ENCODE results near the gene UNC5CL.

UNC5CL gene

DNA sequence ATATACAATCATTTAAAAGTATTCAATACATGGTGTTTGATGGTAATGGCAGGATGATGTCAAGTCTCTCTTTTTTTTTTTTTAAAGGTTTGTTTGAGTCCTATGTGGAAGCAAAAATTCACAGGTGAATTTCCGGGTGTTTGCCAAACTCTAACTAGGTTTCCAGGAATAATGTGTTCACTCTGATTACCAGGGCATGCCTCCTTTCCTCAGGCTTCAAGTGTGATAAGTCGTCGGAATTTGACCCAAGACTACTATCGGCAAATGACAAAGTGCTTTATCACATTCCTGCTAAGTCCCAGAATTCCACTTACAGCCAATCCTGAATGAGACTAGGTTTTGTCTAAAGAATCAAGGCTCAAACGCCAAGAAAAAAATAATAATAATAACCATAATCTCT lies 25.8 kb upstream of the UNC5CL start:
- in situ Hi-C loops (cut with MboI; ENCODE audit: low sequenced_read_pairs, unreplicated experiment): no loop called here
- TF ChIP-seq, protein P1, sequence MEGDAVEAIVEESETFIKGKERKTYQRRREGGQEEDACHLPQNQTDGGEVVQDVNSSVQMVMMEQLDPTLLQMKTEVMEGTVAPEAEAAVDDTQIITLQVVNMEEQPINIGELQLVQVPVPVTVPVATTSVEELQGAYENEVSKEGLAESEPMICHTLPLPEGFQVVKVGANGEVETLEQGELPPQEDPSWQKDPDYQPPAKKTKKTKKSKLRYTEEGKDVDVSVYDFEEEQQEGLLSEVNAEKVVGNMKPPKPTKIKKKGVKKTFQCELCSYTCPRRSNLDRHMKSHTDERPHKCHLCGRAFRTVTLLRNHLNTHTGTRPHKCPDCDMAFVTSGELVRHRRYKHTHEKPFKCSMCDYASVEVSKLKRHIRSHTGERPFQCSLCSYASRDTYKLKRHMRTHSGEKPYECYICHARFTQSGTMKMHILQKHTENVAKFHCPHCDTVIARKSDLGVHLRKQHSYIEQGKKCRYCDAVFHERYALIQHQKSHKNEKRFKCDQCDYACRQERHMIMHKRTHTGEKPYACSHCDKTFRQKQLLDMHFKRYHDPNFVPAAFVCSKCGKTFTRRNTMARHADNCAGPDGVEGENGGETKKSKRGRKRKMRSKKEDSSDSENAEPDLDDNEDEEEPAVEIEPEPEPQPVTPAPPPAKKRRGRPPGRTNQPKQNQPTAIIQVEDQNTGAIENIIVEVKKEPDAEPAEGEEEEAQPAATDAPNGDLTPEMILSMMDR (IDR thresholded peaks at IDR 0.05; ENCODE audit: borderline replicate concordance, control extremely low read depth, extremely low read depth, insufficient read depth, missing control alignments): no peak
- no peak for DNase-seq (ENCODE audit: low spot score)

DNA sequence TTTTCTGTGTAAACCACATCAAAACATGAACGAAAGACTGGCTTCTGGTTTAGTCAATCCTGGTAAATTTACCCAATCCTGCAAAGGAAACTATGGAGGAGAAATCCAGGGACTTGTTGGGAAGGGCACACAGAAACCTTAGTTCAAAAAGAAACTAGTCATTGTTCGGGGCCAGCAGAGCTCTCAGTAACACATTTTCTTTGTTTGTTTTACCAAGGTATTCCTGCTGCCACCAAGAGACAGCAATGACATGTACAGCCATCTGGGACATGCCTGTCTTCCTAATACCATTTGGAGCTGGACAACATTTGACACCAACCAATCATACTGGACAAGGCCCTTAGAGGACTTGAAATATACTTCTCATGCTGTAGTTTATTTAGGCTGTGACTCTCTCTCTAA lies 24.9 kb upstream of the UNC5CL start:
- no peak for DNase-seq (ENCODE audit: low spot score)
- TF ChIP-seq, protein P1 (IDR thresholded peaks at IDR 0.05; ENCODE audit: borderline replicate concordance, control extremely low read depth, extremely low read depth, insufficient read depth, missing control alignments): no peak
- in situ Hi-C loops (cut with MboI; ENCODE audit: low sequenced_read_pairs, unreplicated experiment): no loop called here

DNA sequence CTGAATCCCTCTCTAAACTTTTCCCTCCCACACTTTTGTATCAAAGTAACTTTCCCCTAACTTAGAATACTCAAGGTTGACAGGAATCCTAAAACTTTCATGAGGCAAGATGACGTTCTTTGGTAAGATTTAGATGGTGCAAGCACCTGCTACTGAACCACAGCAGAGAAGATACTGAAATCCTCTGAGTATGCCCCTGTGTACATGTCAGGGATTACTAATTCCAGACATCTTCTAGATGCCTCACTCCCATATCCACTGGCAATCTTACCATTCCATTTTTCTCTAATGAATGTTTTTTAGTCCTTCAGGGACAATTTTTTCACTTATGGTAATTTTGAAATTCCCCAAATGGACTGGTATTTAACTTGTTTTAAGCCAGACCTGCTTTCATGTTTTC lies 23.0 kb upstream of the UNC5CL start:
- in situ Hi-C loops (cut with MboI; ENCODE audit: low sequenced_read_pairs, unreplicated experiment): no loop called here
- no peak for DNase-seq (ENCODE audit: low spot score)
- TF ChIP-seq, protein P1 (IDR thresholded peaks at IDR 0.05; ENCODE audit: borderline replicate concordance, control extremely low read depth, extremely low read depth, insufficient read depth, missing control alignments): no peak

DNA sequence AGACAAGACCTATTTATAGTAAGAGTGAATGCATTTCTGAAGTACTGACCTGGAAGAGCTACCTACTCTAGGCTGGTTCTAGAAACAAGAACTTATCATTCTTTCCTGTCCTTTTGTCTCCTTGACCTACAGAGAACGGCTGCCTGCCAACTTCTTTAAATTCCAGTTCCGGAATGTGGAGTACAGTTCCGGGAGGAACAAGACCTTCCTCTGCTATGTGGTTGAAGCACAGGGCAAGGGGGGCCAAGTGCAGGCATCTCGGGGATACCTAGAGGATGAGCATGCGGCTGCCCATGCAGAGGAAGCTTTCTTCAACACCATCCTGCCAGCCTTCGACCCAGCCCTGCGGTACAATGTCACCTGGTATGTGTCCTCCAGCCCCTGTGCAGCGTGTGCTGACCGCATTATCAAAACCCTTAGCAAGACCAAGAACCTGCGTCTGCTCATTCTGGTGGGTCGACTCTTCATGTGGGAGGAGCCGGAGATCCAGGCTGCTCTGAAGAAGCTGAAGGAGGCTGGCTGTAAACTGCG lies 22.2 kb upstream of the UNC5CL start:
- no peak for DNase-seq (ENCODE audit: low spot score)
- TF ChIP-seq, protein P1 (IDR thresholded peaks at IDR 0.05; ENCODE audit: borderline replicate concordance, control extremely low read depth, extremely low read depth, insufficient read depth, missing control alignments): no peak
- in situ Hi-C loops (cut with MboI; ENCODE audit: low sequenced_read_pairs, unreplicated experiment): no loop called here

DNA sequence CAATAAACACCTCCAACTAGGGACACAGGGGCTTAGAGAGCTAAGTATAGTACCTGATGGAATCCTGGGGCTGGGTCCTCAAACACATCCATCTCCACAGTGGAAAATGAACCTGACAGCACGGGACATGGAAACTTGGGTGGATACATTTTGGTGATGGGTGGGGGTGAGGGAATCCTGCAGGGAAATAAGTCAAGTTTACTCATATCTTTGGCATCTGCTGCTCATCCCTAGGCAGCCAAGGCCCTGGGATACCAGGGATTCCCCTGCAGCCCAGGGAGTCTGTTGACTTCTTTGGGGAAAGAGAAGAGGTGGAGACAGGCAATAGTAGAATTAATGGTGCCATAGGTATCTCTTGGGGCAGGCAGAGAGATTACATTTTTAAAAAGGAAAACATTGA lies 20.5 kb upstream of the UNC5CL start:
- in situ Hi-C loops (cut with MboI; ENCODE audit: low sequenced_read_pairs, unreplicated experiment): no loop called here
- TF ChIP-seq, protein P1 (IDR thresholded peaks at IDR 0.05; ENCODE audit: borderline replicate concordance, control extremely low read depth, extremely low read depth, insufficient read depth, missing control alignments): no peak
- DNase-seq (ENCODE audit: low spot score): no peak

DNA sequence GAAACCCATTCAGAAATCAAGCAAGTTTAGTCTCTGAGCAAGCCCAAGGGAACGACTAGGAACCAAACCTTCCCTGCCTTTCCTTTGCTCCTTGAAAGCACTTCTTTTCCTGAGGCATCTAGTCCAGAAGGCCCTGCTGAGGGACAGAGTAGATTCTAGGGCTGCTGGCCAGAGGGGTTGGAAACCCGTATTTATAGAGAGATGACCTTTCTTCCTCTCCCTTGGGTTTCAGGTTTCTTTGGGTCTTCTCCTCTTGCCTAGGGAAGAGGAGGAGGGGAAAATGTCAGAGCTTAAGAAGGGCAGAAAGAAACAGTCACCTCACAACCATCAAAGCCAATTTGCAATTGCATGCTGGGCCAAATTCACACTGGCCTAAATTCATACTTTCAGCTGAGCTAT lies 19.8 kb upstream of the UNC5CL start:
- TF ChIP-seq, protein P1 (IDR thresholded peaks at IDR 0.05; ENCODE audit: borderline replicate concordance, control extremely low read depth, extremely low read depth, insufficient read depth, missing control alignments): no peak
- in situ Hi-C loops (cut with MboI; ENCODE audit: low sequenced_read_pairs, unreplicated experiment): no loop called here
- DNase-seq (ENCODE audit: low spot score): no peak
